Fibroblast of upper back skin (primary cell): Measurements from ENCODE around the gene SRSF9.
A peak's percentile ranks its signal among the peaks of the same experiment; 100 is the strongest.
"Not testable (repeated sequence)": the region's sequence is repeated elsewhere in the genome, so short reads cannot be mapped to it uniquely, and the experiment has no call there.

Experiments
- DNase-seq: peaks from one replicate; pipeline ENCODE4 v3.0.0-alpha.2; 2013

SRSF9 gene, protein sequence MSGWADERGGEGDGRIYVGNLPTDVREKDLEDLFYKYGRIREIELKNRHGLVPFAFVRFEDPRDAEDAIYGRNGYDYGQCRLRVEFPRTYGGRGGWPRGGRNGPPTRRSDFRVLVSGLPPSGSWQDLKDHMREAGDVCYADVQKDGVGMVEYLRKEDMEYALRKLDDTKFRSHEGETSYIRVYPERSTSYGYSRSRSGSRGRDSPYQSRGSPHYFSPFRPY

DNA sequence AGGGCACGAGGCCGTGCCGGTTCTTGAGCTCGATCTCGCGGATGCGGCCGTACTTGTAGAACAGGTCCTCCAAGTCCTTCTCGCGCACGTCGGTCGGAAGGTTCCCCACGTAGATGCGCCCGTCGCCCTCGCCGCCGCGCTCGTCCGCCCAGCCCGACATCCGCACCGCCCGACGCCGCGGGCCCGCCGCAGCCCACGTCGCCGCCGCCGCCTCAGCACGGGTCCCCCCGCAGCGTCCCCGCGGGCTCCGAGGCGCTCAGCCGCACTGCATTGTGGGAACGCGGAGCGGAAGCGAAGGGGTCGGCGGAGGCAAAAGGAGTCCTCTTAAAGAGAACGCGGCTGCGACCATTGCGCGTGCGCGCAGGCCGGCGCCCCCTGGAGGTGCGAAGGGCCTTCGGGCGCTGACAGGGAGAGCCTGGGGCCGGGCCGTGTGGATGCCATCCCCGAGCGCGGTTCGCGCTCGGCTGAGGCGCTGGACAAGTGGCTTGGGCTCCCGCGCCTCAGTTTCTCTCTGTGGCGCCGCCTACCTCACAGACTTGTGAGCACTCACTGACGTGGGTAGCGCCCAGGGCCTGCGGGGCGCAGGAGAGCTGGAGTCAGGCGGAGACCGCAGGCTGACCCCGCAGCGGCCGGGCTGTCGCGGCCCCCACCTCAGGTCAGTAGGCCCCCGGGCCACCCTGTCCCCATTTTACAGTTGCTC, at the start of gene SRSF9:
Gene SRSF9 (minus strand): TSS at position 299 of the 700 bp plus-strand sequence. CDS start 139 bp downstream, at position 160.
- peak; percentile 96 for DNase-seq

DNA sequence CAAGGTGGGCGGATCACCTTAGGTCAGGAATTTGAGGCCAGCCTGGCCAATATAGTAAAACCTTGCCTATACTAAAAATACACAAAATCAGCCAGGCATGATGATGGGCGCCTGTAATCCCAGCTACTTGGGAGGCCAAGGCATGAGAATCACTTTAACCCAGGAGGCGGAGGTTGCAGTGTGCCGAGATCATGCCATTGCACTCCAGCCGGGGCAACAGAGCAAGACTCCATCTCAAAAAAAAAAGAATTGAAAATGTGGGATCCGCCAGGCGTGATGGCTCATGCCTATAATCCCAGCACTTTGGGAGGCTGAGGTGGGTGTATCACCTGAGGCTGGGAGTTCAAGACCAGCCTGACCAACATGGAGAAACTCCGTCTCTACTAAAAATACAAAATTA, 49.8 kb upstream of the SRSF9 start:
- DNase-seq: not testable (repeated sequence)

DNA sequence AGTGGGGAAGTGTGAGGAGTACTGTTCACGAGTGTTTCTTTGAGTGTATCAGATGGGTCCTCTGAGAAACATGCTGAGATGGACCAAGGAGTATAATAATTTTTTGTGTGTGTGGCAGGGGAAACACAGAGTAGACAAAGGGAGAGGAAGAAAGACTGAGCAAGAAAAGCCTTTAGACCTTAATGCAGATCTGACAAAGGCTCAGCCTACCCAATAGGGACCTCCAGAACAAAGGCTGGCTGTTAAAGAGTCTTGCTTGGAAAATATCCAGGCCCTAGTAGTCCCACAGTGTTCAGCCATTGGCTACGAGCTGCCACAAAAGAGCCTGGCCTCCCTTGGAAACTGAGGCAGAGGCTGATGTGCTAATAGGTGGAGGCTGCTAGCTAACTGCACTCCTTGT, 45.9 kb upstream of the SRSF9 start:
- DNase-seq: no peak

DNA sequence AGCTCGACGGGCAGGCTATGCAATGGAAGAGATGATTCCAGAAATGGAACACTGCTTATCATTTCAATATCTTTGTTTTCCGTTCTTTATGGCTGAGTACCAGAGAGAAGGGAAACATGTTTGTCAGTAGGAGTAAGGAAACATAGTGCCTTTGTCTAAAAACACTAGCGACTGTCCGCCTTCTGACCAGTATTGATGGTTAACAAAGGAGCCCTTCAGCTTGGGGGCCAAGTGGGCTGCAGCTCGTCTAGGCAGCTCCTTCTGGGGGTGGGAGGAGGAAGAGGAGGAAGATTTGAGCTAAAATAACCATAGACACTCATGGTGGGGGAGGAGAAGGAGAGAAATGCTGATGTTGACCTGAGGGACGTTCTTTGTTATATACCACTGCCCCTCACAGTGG, 44.5 kb upstream of the SRSF9 start:
- DNase-seq: no peak

DNA sequence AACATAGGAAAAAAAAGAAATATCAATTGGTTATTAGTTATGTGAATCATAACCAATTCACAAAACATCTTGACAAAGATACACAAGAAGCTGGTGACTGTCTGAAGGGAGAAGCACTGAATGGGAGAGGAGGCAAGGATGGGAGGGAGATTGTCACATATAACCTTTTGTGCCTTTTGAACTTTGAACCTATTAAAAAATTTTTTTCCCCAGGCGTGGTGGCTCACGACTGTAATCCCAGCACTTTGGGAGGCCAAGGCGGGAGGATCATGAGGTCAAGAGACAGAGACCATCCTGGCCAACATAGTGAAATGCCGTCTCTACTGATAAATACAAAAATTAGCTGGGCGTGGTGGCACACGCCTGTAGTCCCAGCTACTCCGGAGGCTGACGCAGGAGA, 39.0 kb upstream of the SRSF9 start:
- no peak for DNase-seq

DNA sequence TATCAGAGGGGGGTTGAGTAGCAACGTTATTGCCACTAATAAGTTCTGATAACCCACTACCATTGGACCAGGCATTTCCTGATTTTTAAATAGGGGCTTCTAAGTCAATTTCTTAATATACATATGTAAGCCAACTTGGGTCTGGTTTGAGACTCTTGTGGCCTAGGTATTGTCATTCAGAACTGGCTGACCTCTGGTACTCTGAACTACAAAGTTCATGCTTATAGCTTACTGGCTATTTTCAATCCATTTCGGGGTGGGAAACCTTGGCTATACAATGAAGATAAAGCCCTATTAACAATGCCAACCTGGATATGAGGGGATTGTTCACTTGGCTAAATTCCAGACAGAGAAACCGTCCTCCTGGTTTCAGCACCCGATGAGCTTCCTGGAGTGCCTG, 35.0 kb upstream of the SRSF9 start:
- DNase-seq: no peak

DNA sequence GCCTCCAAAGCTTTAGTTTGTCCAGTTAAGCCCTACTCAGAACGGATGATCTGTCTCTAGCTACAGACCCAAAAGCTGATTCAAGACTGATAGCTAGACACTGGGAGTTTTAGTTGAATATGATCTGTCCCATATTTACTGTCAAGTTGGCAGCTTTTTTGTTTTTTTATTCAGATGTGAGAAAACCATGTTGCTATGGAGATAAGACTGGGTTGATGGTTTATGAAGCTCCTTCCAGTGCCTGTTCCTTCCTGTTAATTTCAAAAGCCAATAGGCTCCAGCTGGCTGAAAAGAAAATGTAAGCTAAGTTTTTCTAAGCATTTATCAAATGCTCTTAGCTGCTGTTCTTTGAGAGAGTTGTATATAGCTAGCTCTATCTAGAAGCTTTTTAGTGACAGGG, 31.0 kb upstream of the SRSF9 start:
- DNase-seq: no peak

DNA sequence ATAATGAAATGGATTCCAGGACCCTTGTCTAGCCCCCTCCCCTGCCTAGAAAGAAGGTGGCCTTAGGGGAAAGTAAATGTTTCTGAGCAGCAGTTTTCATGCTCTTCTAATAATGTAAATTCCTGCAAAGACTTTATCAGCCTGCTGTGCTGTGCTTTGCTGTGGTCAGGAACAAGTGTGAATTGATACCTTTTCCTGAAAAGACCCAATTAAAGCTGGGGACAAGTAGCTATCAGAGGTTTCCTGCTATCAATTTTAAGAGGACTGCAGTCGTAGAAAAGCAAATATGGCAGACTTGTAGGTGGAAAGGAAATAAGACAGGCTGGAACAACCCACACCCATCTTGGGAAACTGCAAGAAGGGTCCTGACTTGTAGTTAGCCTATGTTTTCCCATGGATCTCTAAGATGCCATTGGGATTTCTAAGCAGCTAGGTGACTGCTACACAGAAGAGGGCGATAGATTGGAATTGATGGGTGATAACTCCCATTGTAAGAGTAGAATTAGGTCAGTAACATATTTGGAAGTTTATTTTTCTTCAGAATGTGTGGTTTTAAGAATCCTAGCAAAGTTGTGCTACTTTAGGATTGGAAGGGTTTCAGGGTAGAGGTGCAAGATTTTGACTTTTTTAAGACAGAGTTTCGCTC, 29.4 kb upstream of the SRSF9 start:
- DNase-seq: no peak

DNA sequence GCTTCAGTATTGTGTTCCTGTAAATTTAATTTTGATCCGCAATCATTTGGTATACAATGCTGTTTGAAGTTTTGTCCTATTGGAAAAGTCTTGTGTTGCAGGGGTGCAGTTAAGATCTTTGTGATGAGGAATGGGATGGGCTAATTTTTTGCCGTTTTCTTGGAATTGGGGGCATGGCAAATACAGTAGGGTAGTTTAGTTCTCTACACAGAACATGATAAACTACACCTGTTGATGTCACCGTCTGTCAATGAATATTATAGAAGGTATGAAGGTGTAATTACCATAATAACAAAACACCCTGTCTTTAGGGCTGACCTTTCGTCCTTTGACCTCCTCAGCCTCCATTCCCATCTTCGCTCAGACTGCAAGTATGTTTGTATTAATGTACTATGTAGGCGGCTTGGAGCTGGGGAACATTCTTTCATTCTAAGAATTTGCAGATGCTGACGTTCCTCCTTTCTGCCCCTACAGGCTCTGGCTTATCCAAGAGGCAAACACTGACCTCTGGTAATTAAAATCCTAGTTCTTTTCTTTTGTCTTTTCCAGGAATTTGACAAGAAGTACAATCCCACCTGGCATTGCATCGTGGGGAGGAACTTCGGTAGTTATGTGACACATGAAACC, 28.1 kb upstream of the SRSF9 start:
- no peak for DNase-seq

DNA sequence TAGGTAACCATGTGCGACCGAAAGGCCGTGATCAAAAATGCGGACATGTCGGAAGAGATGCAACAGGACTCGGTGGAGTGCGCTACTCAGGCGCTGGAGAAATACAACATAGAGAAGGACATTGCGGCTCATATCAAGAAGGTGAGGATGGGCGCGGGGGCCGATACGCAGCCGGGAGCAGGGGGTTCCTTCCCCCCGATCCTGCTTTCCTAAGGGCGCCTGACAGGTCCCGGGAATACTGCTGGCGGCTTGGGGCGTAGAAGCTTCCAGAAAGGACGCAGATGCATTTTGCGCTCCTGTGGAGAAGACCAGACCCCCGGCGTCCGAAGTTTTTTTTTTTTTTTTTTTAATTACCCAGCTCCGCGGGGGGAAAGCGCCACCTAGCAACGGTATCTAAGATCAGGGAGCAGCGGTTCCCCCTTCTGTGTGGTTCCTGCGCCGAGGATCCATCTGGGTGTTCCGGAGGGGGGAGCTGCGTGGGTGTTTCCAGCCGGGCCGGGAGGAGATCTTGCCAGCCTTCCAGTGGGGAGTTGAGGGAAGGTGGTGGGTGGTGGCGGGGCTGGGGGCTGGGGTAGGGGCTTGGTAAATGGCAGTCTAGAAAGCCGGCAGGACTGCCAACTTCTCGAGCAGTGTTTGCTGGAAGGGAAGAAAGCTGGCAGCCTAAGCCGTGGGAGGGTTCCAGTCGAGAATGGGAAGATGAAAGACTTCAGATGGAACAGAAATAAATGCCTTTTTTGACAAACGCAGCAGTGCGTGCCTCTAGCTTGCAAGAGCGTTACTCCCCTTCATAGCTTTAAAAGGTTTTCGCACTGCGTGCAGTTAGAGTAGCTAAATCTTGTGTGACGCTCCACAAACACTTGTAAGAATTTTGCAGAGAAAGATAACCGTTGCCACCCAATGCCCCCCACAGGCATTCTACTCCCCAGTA, 27.1 kb upstream of the SRSF9 start:
- DNase-seq: peak; percentile 30

DNA sequence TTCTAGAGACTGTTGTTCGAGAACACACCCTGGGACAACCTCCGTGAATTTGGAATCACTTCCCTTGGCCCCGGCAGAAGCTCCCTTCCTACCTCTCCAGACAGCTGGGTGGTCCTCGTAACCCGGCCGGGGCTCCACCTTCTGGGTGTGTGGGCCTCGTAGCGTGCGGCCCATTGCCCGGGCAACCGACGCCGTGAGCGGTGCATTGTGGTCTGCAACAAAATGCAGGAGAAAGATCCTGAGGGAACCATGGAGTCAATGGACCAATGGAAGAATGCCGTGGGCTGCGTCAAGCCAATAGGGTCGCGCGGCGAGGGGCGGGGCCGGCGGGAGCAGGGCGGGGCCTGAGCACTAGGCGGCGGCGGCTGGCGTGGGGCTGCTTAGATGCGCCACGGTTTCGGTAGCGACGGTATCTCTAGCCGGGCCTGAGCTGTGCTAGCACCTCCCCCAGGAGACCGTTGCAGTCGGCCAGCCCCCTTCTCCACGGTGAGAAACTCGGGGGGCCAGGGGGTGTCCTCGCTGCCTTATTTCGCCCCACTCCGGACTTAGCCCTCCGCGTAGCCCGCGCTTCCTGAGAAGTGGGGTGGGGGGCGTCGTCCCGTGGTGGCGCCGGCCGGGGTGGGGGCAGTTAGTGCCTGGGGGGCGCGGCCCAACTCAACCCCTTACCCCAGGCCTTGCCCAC, 26.3 kb upstream of the SRSF9 start, which contains the start of gene DYNLL1:
Gene DYNLL1 (plus strand): TSS at position 383 of the 682 bp plus-strand sequence. CDS start 309 bp downstream, outside the sequence.
- DNase-seq: peak; percentile 96

DNA sequence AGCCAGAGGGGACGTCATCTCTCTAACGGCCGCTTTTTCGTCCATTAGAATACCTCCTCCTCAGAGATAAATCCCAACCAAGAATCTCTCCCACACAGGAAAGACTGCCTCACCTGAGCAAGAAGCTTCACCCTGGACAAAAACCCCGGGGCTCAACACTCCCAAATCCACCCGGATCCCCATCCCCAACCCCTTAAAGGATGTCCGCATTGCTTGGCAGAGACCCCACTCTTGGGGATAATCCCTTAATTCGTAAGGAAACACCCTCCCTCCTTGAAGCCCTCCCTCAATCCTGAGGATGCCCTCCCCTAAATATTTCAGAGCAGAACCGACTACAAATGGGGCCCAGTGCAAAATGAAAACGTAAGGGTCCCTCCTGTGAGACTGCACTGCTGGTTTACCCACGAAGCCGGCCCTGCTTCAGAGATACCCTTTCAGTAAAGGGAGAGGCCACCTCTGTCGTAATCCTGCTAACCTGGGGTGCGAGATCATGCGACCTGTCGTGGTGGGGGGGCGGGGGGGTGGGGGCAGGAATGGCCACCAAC, 25.7 kb upstream of the SRSF9 start:
- no peak for DNase-seq

DNA sequence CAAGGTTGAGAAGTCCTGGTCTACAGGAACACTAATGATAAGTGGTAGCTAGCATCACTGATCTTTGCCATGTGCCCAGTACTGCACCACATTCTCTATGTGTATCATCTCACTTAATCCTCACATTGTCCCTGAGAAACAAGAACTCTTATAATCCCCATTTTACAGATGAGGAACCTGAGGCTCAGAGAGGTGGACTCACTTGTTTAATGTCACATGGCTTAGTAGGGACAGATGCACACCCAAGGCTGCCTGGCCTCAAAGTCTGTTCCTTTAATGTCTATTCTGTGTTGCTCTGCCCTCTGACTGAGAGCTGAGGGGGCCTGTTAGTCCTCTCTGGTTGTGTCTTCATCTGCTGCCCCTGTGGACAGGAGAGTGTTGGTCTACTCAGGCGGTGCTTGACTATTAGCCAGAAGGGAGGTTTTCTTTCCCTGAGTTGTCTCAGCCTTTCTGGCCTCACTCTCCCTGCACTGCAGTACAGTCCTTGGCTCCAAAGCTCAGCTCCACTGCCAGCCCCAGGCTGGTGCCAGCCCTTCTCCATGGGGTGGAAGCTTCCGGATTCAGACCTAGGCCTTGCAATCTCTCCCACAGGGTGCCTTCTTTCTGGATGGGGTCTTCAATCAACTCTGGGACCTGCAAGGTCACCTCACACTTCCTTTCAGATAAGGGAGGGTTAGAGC, 21.4 kb upstream of the SRSF9 start:
- DNase-seq: no peak

DNA sequence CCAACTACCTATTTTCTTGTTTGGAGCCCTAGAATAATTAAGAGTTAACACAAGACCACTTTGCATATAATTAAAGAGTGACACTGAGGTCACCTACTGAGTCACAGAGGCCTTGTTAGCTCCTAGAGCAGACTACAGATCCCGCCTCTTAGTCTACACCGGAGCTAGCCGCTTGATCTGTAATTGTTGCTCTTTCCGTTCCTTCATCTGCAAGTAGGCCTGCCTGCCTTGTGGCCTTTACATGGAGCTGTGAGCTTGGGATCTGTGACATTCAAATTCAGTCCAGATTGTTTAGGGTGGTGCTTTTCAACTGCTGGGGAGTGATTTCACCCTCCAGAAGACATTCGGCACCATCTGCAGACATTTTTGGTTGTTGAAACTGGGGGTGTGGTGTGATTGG, 20.8 kb upstream of the SRSF9 start:
- no peak for DNase-seq

DNA sequence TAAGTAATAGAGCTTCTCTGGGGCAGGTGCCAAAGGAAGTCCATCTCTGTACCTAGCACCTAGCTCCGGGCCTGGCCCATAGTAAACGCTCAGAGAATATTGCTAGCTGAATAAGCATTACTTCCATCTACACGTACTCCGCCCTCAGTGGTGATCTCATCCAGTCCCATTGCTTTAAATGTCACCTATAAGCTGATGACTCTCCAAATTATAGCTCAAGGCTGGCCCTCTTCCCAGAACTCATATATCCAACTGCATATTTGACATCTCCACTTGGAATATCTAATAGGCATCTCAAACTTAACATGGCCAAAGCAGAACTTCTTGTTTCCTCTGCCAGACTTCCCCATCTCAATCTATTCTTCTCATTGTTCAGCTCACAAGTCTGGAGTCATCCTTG, 19.5 kb upstream of the SRSF9 start:
- DNase-seq: peak; percentile 47

DNA sequence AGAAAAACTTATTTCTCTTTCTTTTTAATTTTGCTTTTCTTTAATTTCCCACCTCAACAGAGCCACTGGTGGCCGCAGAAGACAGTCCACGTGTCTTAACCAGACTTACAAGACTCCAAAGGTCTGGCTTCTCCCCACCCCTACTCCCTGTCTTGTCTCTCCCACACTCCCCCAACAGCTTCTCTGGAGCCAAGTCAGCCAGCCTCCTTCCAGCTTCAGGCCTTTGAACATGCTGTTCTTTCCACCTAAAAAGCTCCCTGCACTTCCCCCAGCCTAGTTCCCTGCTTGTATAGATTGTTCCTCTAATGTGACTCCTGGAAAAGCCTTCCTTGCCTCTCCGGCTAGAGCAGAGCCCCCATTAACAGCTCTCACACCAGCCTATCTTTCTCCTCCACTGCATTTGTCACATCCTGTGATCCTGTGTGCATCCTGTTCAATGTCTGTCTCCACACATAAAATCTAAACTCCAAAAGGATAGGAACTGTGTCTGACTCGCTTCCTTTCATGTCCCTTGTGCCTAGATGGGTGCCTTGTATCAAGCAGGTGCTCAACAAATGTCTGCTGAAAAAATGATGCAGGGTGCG, 18.6 kb upstream of the SRSF9 start:
- no peak for DNase-seq

DNA sequence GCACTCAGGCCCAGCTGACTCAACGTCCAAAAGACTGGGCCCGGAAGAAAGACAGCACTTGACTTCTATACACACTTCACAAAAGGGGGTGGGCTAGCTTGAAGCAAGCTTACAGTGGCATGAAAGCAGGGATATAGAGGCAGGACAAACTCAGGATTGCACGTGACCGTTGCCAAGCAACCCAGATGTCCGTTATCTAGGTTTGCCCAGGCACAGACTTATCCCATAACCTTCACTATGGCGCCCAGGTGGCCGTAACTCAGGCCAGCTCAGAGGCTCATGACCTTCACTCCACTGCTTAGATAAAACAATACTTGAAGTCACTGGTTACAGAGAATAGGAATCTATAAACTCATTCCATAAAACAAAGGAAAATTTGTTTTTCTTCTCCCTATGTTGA, 18.0 kb upstream of the SRSF9 start:
- DNase-seq: not testable (repeated sequence)

DNA sequence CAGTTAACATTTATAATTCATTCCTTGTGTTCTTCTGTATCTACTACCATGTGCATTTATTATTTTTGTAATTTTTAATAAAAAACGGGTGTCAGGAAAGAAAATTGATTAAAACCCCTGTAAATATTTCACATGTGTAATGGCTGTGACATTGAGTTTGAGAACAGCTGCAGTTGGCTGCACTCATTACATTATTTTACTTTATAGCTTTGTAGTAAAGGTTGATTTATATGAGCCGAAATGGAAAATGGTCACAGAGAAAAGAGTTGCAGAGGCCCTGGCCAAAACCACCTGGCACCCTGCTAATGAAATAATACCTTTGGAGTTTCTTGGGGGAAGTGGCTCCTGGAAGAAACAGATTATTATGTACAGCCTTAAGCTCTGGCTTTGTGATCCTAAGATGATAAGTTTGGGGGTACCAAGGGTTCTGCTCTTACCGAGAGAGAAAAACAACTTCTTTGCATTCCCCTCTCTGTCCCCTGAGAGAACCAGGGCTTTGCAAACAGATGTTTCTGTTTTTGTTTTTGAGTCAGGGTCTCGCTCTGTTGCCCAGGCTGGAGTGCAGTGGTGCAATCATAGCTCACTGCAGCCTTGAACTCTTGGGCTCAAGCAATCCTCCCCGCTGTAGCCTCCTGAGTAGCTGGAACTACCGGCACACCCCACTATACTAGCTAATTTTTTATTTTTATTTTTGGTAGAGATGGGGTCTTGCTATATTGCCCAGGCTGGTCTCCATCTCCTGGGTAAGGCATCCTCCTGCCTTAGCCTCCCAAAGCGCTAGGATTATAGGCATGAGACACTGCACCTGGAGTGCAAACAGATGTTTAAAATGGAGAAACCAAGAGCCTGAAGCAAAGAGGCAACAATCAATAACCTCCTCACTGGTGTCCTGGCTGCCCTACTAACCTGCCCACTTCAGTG, 16.7 kb upstream of the SRSF9 start:
- DNase-seq: no peak

DNA sequence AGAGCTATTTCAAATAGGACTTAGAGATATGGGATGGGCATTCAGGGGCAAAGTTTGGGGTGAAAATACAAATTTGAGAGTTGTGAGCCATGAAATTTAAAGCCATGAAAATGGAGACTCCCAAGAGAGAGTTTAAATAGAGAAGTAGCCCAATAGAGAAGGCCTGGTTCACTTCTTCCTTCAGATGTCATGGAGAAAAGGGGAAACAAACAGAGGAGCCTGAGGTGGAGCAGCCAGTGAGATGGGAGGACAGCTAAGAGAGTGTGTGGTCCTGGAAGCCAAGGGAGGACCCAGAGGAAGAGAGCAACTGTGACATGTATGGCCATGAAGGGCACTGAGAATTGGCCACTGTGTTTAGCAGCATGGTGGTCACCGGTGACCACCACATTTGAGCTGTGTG, 14.1 kb upstream of the SRSF9 start:
- DNase-seq: no peak
